Heart left ventricle (tissue), 16 donors: ENCODE results near the gene TNFRSF1B. TPM values are rescaled to one million over a fixed set of nuclear protein-coding genes. Genes with fewer than 3 reads are reported as not detected.
A peak's percentile ranks its signal among the peaks of the same experiment; 100 is the strongest.

ENCODE experiments used
- ATAC-seq, 4 donors: fragments of 200-7000 bp; cut with Tn5 transposase; one replicate each; pipeline ENCODE4 v1.9.1; 2020 to 2022; ENCODE audit warnings: moderate library complexity in 4 of 4, mild to moderate bottlenecking in 3 of 4, moderate number of reproducible peaks in 1 of 4
- DNase-seq, 5 donors: peaks; one replicate each; pipeline ENCODE4 v3.0.0-alpha.2; 2020
- H3K27ac ChIP-seq, 12 donors: fragments of 200-600 bp; sonication (generic) in 4 of 12; one replicate each; pipeline versions ENCODE4 v1.5.0 to v1.8.0; 2016 to 2022; ENCODE audit warnings: mild to moderate bottlenecking in 2 of 12
- H3K27me3 ChIP-seq, 9 donors: fragments of 200-600 bp; sonication (generic) in 2 of 9; one replicate each; pipeline versions ENCODE4 v1.5.1 to v1.8.0; 2016 to 2022; ENCODE audit warnings: mild to moderate bottlenecking in 3 of 9
- H3K36me3 ChIP-seq, 9 donors: fragments of 200-600 bp; sonication (generic) in 2 of 9; one replicate each; pipeline versions ENCODE4 v1.5.0 to v1.8.0; 2018 to 2022; ENCODE audit warnings: mild to moderate bottlenecking in 2 of 9
- H3K4me1 ChIP-seq, 12 donors: fragments of 200-600 bp; sonication (generic) in 4 of 12; one replicate each; pipeline versions ENCODE4 v1.5.0 to v1.8.0; 2016 to 2022; ENCODE audit warnings: mild to moderate bottlenecking in 3 of 12
- H3K4me3 ChIP-seq, 12 donors: fragments of 200-600 bp; sonication (generic) in 4 of 12; one replicate each; pipeline versions ENCODE4 v1.5.0 to v1.8.0; 2017 to 2022; ENCODE audit warnings: mild to moderate bottlenecking in 9 of 12, moderate library complexity in 4 of 12
- H3K9me3 ChIP-seq, 12 donors: fragments of 200-600 bp; sonication (generic) in 4 of 12; one replicate each; pipeline versions ENCODE4 v1.5.0 to v1.8.0; 2016 to 2022; ENCODE audit warnings: mild to moderate bottlenecking in 1 of 12
- CTCF ChIP-seq, 12 donors: fragments of 200-600 bp; sonication (generic) in 4 of 12; IDR thresholded peaks; one replicate each; pipeline versions ENCODE4 v1.5.0 to v1.8.0; 2018 to 2022; ENCODE audit warnings: antibody characterized with exemption in 12 of 12, mild to moderate bottlenecking in 5 of 12
- POLR2A ChIP-seq, 2 donors: fragments of 450-650 bp; IDR thresholded peaks; one replicate each; pipeline ENCODE4 v1.6.1; 2017; ENCODE audit warnings: antibody characterized with exemption in 2 of 2, mild to moderate bottlenecking in 2 of 2, moderate library complexity in 2 of 2
- WGBS, 4 donors: extraction: QIAGEN DNeasy Blood & Tissue Kit in 2 of 4; methylation state at CpG; one replicate each; pipeline versions ENCODE4 v1.1.5 to v1.1.7; 2013 to 2018; 5-methylcytosine and 5-hydroxymethylcytosine counted together
- intact Hi-C, 10 donors: fragments of 100-400 bp; cut with DNase I; formaldehyde crosslinking; loops; one replicate each; pipeline versions ENCODE4 v1.11.1 to v1.14.2; 2022
- polyA plus RNA-seq, 2 donors: library from polyadenylated mRNA; stranded (reverse); fragments of 200-250 nt; gene quantifications; one replicate each; pipeline ENCODE4 v1.2.3, GENCODE V29; 2013
- total RNA-seq, 9 donors: library from RNA; depleted of rRNA in 2 of 9; stranded (reverse); fragments of >200 nt in 2 of 9; fragmentation: NEBNext Ultra II Directional in 3 of 9; extraction: Animal tissue kit (Norgen Biotek cat#: 25700) in 3 of 9; gene quantifications; one replicate each; pipeline versions ENCODE4 v1.1.0 to v1.2.4, GENCODE V29; 2016 to 2023
- donor health status: ischemic (EF 13 %, LVEDD 7.1; RV severe dilation, severe dysfunction).
- donor health status: healthy with polysubstance abuse.
- donor health status: DM: no; HTN: yes; CAD: no.
- donor health status: DM: no; HTN: no; CAD: no.
- donor health status: ischemic (EF 25% LVEDD 6.9; RV normal size, moderate dysfunction).
- donor health status: ischemic (EF 25% LVEDD 5.7; RV mildly dilated, moderate dysfunction).
- donor health status: healthy.
- donor health status: DM: yes; HTN: yes; CAD: no.
- donor health status: ischemic (EF 35%, LVEDD 5.7; RV mildly dilated, moderate dysfunction).
- donor health status: nonischemic (EF 11% LVEDD 7.7; RV severe dilation, severe dysfunction).
- donor health status: DM: yes; HTN: yes; CAD: no.
- donor health status: PGD.
- donor health status: ischemic (EF 29% LVEDD 5.4; RV normal size, mild dysfunction).
- donor health status: nonischemic (EF 23%, LVEDD 6.1; RV moderate dilation, normal function).

The TNFRSF1B gene
- total and polyA plus RNA-seq, 11 donors: 8.6 to 71.0 (median 14.9) TPM

- ATAC-seq: no peak
- Histone ChIP-seq H3K4me3 (no peak overlapping the region), H3K4me1 (peaks cover 0 to 99% (median 42%) of the 10 kb centered on the region in 12 donors), H3K27me3 (no peaks in the 10 kb centered on the region), H3K9me3 (peaks cover 0 to 8% (median 2%) of the 10 kb centered on the region in 12 donors), H3K27ac (peak overlapping the region; percentile 41 to 97 (median 73)), H3K36me3 (no peaks in the 10 kb centered on the region)
- TF ChIP-seq CTCF (IDR thresholded peaks at IDR 0.05) (no peak), POLR2A (IDR thresholded peaks at IDR 0.05) (no peak)
- 83 to 88% (median 84%) methylated on average over 20 of the region's 20 CpGs for WGBS, 4 donors
- DNase-seq: no peak
- intact Hi-C loops: loop anchor here in 3 of 10 donors (1.0 to 5.0 kb wide), 3 partner anchors 36 to 41 kb away; no protein-coding TSS in a partner anchor
Measured at GRCh38 chr1:12146343-12147112, 20.3 kb upstream of the TNFRSF1B start.

- peak in 3 of 4 donors; percentile 30 to 54 (median 45) for ATAC-seq
- WGBS, 4 donors: 66 to 72% (median 70%) methylated on average over 8 of the region's 8 CpGs
- peak in 1 of 5 donors; percentile 56 for DNase-seq
- peaks cover 0 to 8% (median 2%) of the 10 kb centered on the region in 12 donors for H3K9me3 ChIP-seq
- H3K27ac ChIP-seq: peak overlapping the region; percentile 52 to 97 (median 76)
- no peak overlapping the region for H3K4me3 ChIP-seq
- intact Hi-C loops: loop anchor here in 3 of 10 donors (1.0 to 5.0 kb wide), 3 partner anchors 35 to 40 kb away; no protein-coding TSS in a partner anchor
- H3K36me3 ChIP-seq: no peaks in the 10 kb centered on the region
- no peaks in the 10 kb centered on the region for H3K27me3 ChIP-seq
- no peak for TF ChIP-seq CTCF (IDR thresholded peaks at IDR 0.05)
- no peak for TF ChIP-seq POLR2A (IDR thresholded peaks at IDR 0.05)
- H3K4me1 ChIP-seq: peaks cover 0 to 99% (median 42%) of the 10 kb centered on the region in 12 donors
Measured at GRCh38 chr1:12147201-12147701, 19.5 kb upstream of the TNFRSF1B start.

DNA sequence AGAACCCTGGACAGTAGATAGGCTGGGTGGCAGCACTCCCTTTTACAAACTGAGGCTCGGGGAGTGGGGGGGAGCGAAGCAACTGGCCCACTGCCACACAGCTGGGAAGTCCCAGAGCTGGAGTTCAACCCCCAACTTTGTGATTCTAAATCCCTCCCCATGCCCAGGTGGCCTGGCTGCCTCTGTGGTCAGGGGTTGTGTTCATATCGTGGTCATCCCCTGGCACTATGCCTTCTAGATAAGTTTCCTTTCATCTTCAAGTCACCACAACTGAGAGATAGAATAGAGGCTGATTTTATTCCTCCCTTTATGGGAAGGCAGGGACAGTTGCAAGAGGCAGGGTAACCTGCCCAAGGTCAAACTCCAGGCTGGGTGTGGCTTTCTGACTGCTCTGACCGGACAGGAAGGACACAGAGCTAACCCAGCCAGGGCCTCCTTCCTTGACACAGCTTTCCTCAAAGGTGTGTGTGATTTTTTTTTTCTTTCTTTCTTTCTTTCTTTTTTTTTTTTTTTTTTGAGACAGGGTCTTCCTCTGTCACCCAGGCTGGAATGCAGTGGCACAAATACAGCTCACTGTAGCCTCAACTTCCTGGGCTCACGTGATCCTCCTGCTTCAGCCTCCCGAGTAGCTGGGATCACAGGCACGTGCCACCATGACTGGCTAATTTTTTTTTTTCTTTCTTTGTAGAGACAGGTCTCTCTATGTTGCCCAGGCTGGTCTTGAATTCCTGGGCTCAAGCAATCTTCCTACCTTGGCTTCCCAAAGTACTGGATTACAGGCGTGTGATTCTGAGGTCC is 18.4 kb upstream of the TNFRSF1B start:
- 72 to 74% (median 74%) methylated on average over 8 of the region's 8 CpGs for WGBS, 4 donors
- peaks cover 0 to 99% (median 43%) of the 10 kb centered on the region in 12 donors for H3K4me1 ChIP-seq
- no peak overlapping the region for H3K4me3 ChIP-seq
- intact Hi-C loops: loop anchor here in 2 of 10 donors (5.0 kb wide), 2 partner anchors 34 to 39 kb away; no protein-coding TSS in a partner anchor
- no peaks in the 10 kb centered on the region for H3K27me3 ChIP-seq
- TF ChIP-seq CTCF (IDR thresholded peaks at IDR 0.05): no peak
- TF ChIP-seq POLR2A (IDR thresholded peaks at IDR 0.05): no peak
- ATAC-seq: no peak
- no peaks in the 10 kb centered on the region for H3K36me3 ChIP-seq
- H3K9me3 ChIP-seq: peaks cover 0 to 8% (median 2%) of the 10 kb centered on the region in 12 donors
- no peak for DNase-seq
- peak overlapping the region; percentile 52 to 97 (median 76) for H3K27ac ChIP-seq
